ENCODE data around the gene ARHGEF10L. TPM values are rescaled to one million over a fixed set of nuclear protein-coding genes. Genes with fewer than 3 reads are reported as not detected.

Gene ARHGEF10L
- total RNA-seq, 3 donors from 2014 or later (not counting 1 experiment from before 2014, with no cell fraction given): 0.70 to 1.7 (median 0.94) TPM

- Histone ChIP-seq H3K4me3 (ENCODE audit: low read length) (no peak overlapping the region), H3K4me1 (ENCODE audit: control insufficient read depth, insufficient read depth, low read length) (no peaks in the 10 kb centered on the region), H3K36me3 (ENCODE audit: control insufficient read depth, insufficient read depth, low read length) (no peaks in the 10 kb centered on the region), H3K9me3 (ENCODE audit: control insufficient read depth, insufficient read depth, low read length) (no peaks in the 10 kb centered on the region), H3K27me3 (ENCODE audit: control insufficient read depth, insufficient read depth, low read length) (no peaks in the 10 kb centered on the region), H3K27ac (ENCODE audit: low read length) (no peak overlapping the region)
- 82% methylated on average over 2 of the region's 2 CpGs for WGBS (ENCODE audit: insufficient coverage)
- ATAC-seq (no peak), DNase-seq (no peak)
- no peaks in the 10 kb centered on the region for H3K9me3 Mint-ChIP-seq
- H3K27ac Mint-ChIP-seq: no peak overlapping the region
- intact Hi-C loops (cut with micrococcal nuclease): no loop called here
- peaks cover 0 to 4% of the 10 kb centered on the region in 2 donors for H3K27me3 Mint-ChIP-seq (ENCODE audit: low read depth in 2 of 2)
- H3K4me3 Mint-ChIP-seq: no peak overlapping the region
- H3K4me1 Mint-ChIP-seq: no peaks in the 10 kb centered on the region
- no peaks in the 10 kb centered on the region for H3K36me3 Mint-ChIP-seq
- TF ChIP-seq CTCF (IDR thresholded peaks at IDR 0.05): no peak
These were observed 193.0 kb downstream of the ARHGEF10L start for GRCh38 chr1:17732475-17732874.

GRCh38 chr1:17733661-17734060 lies 194.2 kb downstream of the ARHGEF10L start:
- ATAC-seq (no peak), DNase-seq (no peak)
- no peaks in the 10 kb centered on the region for H3K36me3 Mint-ChIP-seq
- Histone ChIP-seq H3K9me3 (ENCODE audit: control insufficient read depth, insufficient read depth, low read length) (no peaks in the 10 kb centered on the region), H3K36me3 (ENCODE audit: control insufficient read depth, insufficient read depth, low read length) (no peaks in the 10 kb centered on the region), H3K4me1 (ENCODE audit: control insufficient read depth, insufficient read depth, low read length) (no peaks in the 10 kb centered on the region), H3K4me3 (ENCODE audit: low read length) (no peak overlapping the region), H3K27me3 (ENCODE audit: control insufficient read depth, insufficient read depth, low read length) (no peaks in the 10 kb centered on the region), H3K27ac (ENCODE audit: low read length) (no peak overlapping the region)
- peaks cover 0 to 6% of the 10 kb centered on the region in 2 donors for H3K27me3 Mint-ChIP-seq (ENCODE audit: low read depth in 2 of 2)
- intact Hi-C loops (cut with micrococcal nuclease): no loop called here
- H3K27ac Mint-ChIP-seq: no peak overlapping the region
- H3K4me3 Mint-ChIP-seq: no peak overlapping the region
- no peaks in the 10 kb centered on the region for H3K9me3 Mint-ChIP-seq
- H3K4me1 Mint-ChIP-seq: no peaks in the 10 kb centered on the region
- TF ChIP-seq CTCF (IDR thresholded peaks at IDR 0.05): no peak
- 82% methylated on average over 21 of the region's 21 CpGs for WGBS (ENCODE audit: insufficient coverage)

- Histone ChIP-seq H3K27me3 (ENCODE audit: control insufficient read depth, insufficient read depth, low read length) (no peaks in the 10 kb centered on the region), H3K36me3 (ENCODE audit: control insufficient read depth, insufficient read depth, low read length) (no peaks in the 10 kb centered on the region), H3K4me3 (ENCODE audit: low read length) (no peak overlapping the region), H3K4me1 (ENCODE audit: control insufficient read depth, insufficient read depth, low read length) (no peaks in the 10 kb centered on the region), H3K9me3 (ENCODE audit: control insufficient read depth, insufficient read depth, low read length) (no peaks in the 10 kb centered on the region), H3K27ac (ENCODE audit: low read length) (no peak overlapping the region)
- Mint-ChIP-seq H3K27ac (no peak overlapping the region), H3K36me3 (no peaks in the 10 kb centered on the region), H3K4me1 (no peaks in the 10 kb centered on the region), H3K9me3 (no peaks in the 10 kb centered on the region), H3K27me3 (ENCODE audit: low read depth in 2 of 2) (peaks cover 0 to 6% of the 10 kb centered on the region in 2 donors), H3K4me3 (no peak overlapping the region)
- no peak for TF ChIP-seq CTCF (IDR thresholded peaks at IDR 0.05)
- intact Hi-C loops (cut with micrococcal nuclease): no loop called here
- DNase-seq (no peak), ATAC-seq (no peak)
- 90% methylated on average over 6 of the region's 7 CpGs for WGBS (ENCODE audit: insufficient coverage)
These were observed 195.1 kb downstream of the ARHGEF10L start for GRCh38 chr1:17734609-17735008.

- H3K27me3 Mint-ChIP-seq (ENCODE audit: low read depth in 2 of 2): peaks cover 0 to 6% of the 10 kb centered on the region in 2 donors
- H3K4me3 Mint-ChIP-seq: no peak overlapping the region
- H3K36me3 Mint-ChIP-seq: no peaks in the 10 kb centered on the region
- Histone ChIP-seq H3K27ac (ENCODE audit: low read length) (no peak overlapping the region), H3K36me3 (ENCODE audit: control insufficient read depth, insufficient read depth, low read length) (no peaks in the 10 kb centered on the region), H3K4me3 (ENCODE audit: low read length) (no peak overlapping the region), H3K4me1 (ENCODE audit: control insufficient read depth, insufficient read depth, low read length) (no peaks in the 10 kb centered on the region), H3K9me3 (ENCODE audit: control insufficient read depth, insufficient read depth, low read length) (no peaks in the 10 kb centered on the region), H3K27me3 (ENCODE audit: control insufficient read depth, insufficient read depth, low read length) (no peaks in the 10 kb centered on the region)
- H3K27ac Mint-ChIP-seq: no peak overlapping the region
- TF ChIP-seq CTCF (IDR thresholded peaks at IDR 0.05): no peak
- ATAC-seq (no peak), DNase-seq (no peak)
- intact Hi-C loops (cut with micrococcal nuclease): no loop called here
- H3K4me1 Mint-ChIP-seq: no peaks in the 10 kb centered on the region
- H3K9me3 Mint-ChIP-seq: no peaks in the 10 kb centered on the region
- 80% methylated on average over 2 of the region's 2 CpGs for WGBS (ENCODE audit: insufficient coverage)
These were observed 195.8 kb downstream of the ARHGEF10L start for GRCh38 chr1:17735348-17735747.
